K562 (cell line): ENCODE data around the gene RFC2. TPM values are rescaled to one million over a fixed set of nuclear protein-coding genes. Genes with fewer than 3 reads are reported as not detected.

ENCODE experiments used
- ASH1L ChIP-seq: fragments of 450-650 bp; IDR thresholded peaks from 2 replicates; pipeline ENCODE4 v1.6.1; 2018; ENCODE audit warnings: borderline replicate concordance, mild to moderate bottlenecking, low read depth; ENCODE audit not compliant: partially characterized antibody
- HDAC8 ChIP-seq: fragments of 450-650 bp; IDR thresholded peaks from 2 replicates; pipeline ENCODE4 v1.6.1; 2016; ENCODE audit warnings: mild to moderate bottlenecking, missing genetic modification characterization, moderate library complexity, missing compliant biosample characterization
- HLTF ChIP-seq: fragments of 450-650 bp; IDR thresholded peaks from 2 replicates; pipeline ENCODE4 v1.6.1; 2016
- KDM4B ChIP-seq, 2 experiments: fragments of 450-650 bp in 1 of 2; sonication (generic) in 1 of 2; IDR thresholded peaks; 2 replicates each; pipeline ENCODE4 v1.6.1; 2016 to 2017; ENCODE audit warnings: borderline replicate concordance in 2 of 2, antibody characterized with exemption in 1 of 2, low read depth in 1 of 2, mild to moderate bottlenecking in 1 of 2
- MIER1 ChIP-seq: fragments of 450-650 bp; IDR thresholded peaks from 2 replicates; pipeline ENCODE4 v1.6.1; 2016; ENCODE audit warnings: antibody characterized with exemption, mild to moderate bottlenecking, low read depth
- NFATC3 ChIP-seq: fragments of 450-650 bp; IDR thresholded peaks from 2 replicates; pipeline ENCODE4 v1.6.1; 2017; ENCODE audit warnings: mild to moderate bottlenecking
- POLR2A ChIP-seq: fragments of 450-650 bp; conservative IDR thresholded peaks from 2 replicates; pipeline ENCODE4 v1.6.1; 2016
- SRSF3 ChIP-seq: fragments of 200-400 bp; formaldehyde crosslinking; IDR thresholded peaks from 2 replicates; pipeline ENCODE4 v1.6.1; 2016; ENCODE audit warnings: mild to moderate bottlenecking, low read length, moderate library complexity; ENCODE audit not compliant: insufficient read depth
- TCF7 ChIP-seq: sonication (generic); IDR thresholded peaks from 2 replicates; pipeline ENCODE4 v1.6.1; 2016; ENCODE audit warnings: antibody characterized with exemption, borderline replicate concordance
- TRIM24 ChIP-seq, 2 experiments: fragments of 450-650 bp; IDR thresholded peaks; 2 replicates each; pipeline ENCODE4 v1.6.1; 2016
- ZBTB7A ChIP-seq: IDR thresholded peaks from 2 replicates; pipeline ENCODE4 v1.6.1; 2011; ENCODE audit warnings: low read depth, mild to moderate bottlenecking, low read length, moderate library complexity, borderline replicate concordance; ENCODE audit not compliant: control insufficient read depth
- ZNF184 ChIP-seq: sonication (generic); formaldehyde crosslinking; IDR thresholded peaks from 2 replicates; pipeline ENCODE4 v1.5.0; 2020; ENCODE audit warnings: missing genetic modification reagents
- ZNF699 ChIP-seq: fragments of 250-450 bp; sonication (Bioruptor Pico); IDR thresholded peaks from 2 replicates; pipeline ENCODE4 v1.8.0; 2021; ENCODE audit warnings: mild to moderate bottlenecking, moderate library complexity; ENCODE audit not compliant: insufficient replicate concordance
- ZNF766 ChIP-seq: fragments of 200-800 bp; sonication (Bioruptor generic); conservative IDR thresholded peaks from 2 replicates; pipeline ENCODE4 v1.6.1; 2016; ENCODE audit warnings: missing genetic modification characterization, missing compliant biosample characterization
- polyA plus RNA-seq, 8 experiments: library from polyadenylated mRNA; depleted of rRNA in 4 of 8; stranded (reverse) in 5 of 8; unstranded in 3 of 8; fragments of >200 nt; fragmentation: Nextera tagmentation in 2 of 8; fragmentation: Illumina TruSeq in 1 of 8; extraction: Ambion mirVana in 2 of 8; extraction: Trizol in 1 of 8; gene quantifications; 2 replicates each; pipeline versions ENCODE4 v1.2.1 to v1.2.3, GENCODE V29; 2011 to 2014; ENCODE audit warnings: inconsistent platforms in 1 of 8, missing spikeins in 1 of 8
- total RNA-seq, 7 experiments: library from RNA; depleted of rRNA in 6 of 7; stranded (reverse); fragments of >200 nt in 6 of 7; fragmentation: Illumina TruSeq in 2 of 7; extraction: Trizol in 2 of 7; gene quantifications; 2 replicates each; pipeline versions ENCODE4 v1.2.1 to v1.2.3, GENCODE V29; 2011 to 2021; ENCODE audit warnings: low replicate concordance in 1 of 7
- TF ChIP-seq, protein P1 (sequence below): fragments of 250-450 bp; sonication (Bioruptor Pico); IDR thresholded peaks from 2 replicates; pipeline ENCODE4 v1.5.0; 2021; ENCODE audit warnings: mild to moderate bottlenecking, moderate library complexity
- TF ChIP-seq, protein P2 (sequence below): fragments of 250-450 bp; sonication (Bioruptor Pico); IDR thresholded peaks from 2 replicates; pipeline ENCODE4 v1.5.0; 2020; ENCODE audit warnings: mild to moderate bottlenecking, borderline replicate concordance
- TF ChIP-seq, protein P3 (sequence below): sonication (generic); formaldehyde crosslinking; IDR thresholded peaks from 2 replicates; pipeline ENCODE4 v1.8.1; 2023; ENCODE audit warnings: mild to moderate bottlenecking, missing genetic modification reagents
- TF ChIP-seq, protein P4 (sequence below): fragments of 450-650 bp; IDR thresholded peaks from 2 replicates; pipeline ENCODE4 v1.7.1; 2018; ENCODE audit warnings: mild to moderate bottlenecking, low read depth; ENCODE audit not compliant: partially characterized antibody

Gene RFC2
- total and polyA plus RNA-seq, 9 of the 15 experiments (the other 6 are each of a cell fraction or from before 2014, with no cell fraction given): 32.5 to 161 (median 102) TPM

DNA sequence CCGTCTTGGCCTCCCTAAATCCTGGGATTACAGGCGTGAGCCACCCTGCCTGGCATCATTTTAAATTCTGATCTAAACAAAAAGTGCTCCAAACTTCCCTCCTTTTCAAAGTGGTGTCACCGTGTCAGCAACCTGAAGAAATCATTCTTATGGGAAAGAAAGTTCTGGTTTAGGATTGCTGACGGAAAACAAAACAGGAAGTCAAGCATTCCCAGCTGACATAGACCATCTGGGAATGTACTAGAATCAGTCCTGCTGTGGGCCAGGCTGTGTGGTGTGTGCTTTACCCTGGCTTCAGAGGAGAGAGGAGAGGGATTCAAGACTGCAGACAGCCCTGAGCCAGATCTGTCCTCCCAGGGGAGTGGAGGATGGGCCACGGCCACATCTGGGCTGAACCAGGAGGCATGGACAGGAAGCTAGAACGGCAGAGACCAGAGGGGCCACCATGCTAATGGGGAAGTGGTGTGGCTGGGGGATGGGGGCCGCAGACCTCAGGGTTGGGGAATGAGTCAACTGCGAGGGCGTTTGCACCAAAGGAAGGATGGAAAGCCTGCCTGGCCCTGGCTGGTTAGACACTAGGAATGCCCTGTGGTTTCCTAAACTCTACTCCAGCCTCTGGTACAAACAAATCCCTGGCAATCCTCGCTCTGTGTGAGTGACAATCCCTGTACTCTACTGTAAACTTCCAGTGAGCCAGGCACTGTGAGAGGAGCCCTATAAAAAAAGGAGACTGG lies 18.3 kb upstream of the RFC2 start (continued):
- TF ChIP-seq, protein P1, sequence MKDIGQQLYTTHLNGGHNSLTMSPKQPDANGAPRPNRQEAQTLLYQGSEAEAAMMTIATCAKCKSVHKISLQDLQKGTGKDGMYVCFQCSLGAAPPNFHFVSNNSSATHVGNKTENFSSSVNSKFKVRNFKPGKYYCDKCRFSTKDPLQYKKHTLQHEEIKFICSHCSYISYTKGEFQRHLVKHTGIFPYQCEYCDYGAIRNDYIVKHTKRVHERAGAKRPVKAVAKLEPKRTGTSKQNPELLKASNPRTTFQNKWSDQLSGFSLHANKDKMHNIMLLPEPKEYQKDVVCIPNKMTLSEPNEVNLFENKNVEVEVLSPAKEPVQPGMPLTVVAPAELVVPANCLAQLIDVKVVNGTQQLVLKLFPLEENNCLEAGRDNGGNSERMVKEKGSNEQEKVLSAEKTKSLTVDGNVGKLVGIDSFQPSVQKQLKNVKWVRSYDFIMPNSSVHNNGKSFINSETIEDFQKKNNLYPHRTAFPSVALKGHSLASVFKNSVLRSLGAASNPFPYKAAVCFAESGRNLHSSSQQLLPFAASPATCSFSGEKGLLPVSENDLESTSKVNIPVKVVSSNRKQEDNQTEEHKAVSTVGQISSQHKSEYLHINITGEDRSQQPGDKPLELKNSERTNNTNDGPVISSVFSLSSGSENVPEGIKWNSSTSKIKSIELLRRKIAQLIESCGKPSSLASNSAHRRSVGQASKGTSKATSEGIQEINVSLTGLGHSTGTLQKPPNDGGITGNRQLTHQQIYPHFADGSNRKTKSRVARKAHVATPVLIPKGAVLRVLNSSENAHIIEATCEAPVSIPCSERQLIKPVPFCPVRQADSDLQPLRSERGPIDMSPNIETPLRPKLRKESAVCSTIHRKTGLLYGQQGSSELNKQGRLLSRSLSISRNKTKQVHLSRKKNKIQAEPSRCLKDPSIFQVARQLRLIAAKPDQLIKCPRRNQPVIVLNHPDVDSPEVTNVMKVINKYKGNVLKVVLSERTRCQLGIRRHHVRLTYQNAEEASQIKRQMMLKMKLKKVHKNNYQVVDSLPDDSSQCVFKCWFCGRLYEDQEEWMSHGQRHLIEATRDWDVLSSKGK (CRISPR knock-in tag): no peak
- TF ChIP-seq ZNF184 (CRISPR knock-in tag): no peak
- no peak for TF ChIP-seq ZNF699
- no peak for TF ChIP-seq TCF7
- no peak for TF ChIP-seq ZNF766 (CRISPR knock-in tag)
- TF ChIP-seq, protein P2, sequence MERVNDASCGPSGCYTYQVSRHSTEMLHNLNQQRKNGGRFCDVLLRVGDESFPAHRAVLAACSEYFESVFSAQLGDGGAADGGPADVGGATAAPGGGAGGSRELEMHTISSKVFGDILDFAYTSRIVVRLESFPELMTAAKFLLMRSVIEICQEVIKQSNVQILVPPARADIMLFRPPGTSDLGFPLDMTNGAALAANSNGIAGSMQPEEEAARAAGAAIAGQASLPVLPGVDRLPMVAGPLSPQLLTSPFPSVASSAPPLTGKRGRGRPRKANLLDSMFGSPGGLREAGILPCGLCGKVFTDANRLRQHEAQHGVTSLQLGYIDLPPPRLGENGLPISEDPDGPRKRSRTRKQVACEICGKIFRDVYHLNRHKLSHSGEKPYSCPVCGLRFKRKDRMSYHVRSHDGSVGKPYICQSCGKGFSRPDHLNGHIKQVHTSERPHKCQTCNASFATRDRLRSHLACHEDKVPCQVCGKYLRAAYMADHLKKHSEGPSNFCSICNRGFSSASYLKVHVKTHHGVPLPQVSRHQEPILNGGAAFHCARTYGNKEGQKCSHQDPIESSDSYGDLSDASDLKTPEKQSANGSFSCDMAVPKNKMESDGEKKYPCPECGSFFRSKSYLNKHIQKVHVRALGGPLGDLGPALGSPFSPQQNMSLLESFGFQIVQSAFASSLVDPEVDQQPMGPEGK (CRISPR knock-in tag): no peak
- peak in 1 of 2 experiments; percentile 87; a peak in 1 of 4 replicates for TF ChIP-seq KDM4B (IDR thresholded peaks at IDR 0.05; ENCODE audit: borderline replicate concordance in 2 of 2, low read depth in 1 of 2)
- TF ChIP-seq ZBTB7A: peak; percentile 90
- TF ChIP-seq, protein P3, sequence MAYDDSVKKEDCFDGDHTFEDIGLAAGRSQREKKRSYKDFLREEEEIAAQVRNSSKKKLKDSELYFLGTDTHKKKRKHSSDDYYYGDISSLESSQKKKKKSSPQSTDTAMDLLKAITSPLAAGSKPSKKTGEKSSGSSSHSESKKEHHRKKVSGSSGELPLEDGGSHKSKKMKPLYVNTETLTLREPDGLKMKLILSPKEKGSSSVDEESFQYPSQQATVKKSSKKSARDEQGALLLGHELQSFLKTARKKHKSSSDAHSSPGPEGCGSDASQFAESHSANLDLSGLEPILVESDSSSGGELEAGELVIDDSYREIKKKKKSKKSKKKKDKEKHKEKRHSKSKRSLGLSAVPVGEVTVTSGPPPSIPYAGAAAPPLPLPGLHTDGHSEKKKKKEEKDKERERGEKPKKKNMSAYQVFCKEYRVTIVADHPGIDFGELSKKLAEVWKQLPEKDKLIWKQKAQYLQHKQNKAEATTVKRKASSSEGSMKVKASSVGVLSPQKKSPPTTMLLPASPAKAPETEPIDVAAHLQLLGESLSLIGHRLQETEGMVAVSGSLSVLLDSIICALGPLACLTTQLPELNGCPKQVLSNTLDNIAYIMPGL (CRISPR knock-in tag): no peak
- peak; percentile 52 for TF ChIP-seq POLR2A
- no peak for TF ChIP-seq MIER1
- TF ChIP-seq, protein P4, sequence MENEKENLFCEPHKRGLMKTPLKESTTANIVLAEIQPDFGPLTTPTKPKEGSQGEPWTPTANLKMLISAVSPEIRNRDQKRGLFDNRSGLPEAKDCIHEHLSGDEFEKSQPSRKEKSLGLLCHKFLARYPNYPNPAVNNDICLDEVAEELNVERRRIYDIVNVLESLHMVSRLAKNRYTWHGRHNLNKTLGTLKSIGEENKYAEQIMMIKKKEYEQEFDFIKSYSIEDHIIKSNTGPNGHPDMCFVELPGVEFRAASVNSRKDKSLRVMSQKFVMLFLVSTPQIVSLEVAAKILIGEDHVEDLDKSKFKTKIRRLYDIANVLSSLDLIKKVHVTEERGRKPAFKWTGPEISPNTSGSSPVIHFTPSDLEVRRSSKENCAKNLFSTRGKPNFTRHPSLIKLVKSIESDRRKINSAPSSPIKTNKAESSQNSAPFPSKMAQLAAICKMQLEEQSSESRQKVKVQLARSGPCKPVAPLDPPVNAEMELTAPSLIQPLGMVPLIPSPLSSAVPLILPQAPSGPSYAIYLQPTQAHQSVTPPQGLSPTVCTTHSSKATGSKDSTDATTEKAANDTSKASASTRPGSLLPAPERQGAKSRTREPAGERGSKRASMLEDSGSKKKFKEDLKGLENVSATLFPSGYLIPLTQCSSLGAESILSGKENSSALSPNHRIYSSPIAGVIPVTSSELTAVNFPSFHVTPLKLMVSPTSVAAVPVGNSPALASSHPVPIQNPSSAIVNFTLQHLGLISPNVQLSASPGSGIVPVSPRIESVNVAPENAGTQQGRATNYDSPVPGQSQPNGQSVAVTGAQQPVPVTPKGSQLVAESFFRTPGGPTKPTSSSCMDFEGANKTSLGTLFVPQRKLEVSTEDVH: no peak
- no peak for TF ChIP-seq HDAC8 (tag)
- TF ChIP-seq HLTF: no peak
- TF ChIP-seq NFATC3: no peak
- TF ChIP-seq TRIM24 (IDR thresholded peaks at IDR 0.05): peak; percentile 27 to 75; a peak in 2 of 4 replicates
- no peak for TF ChIP-seq ASH1L
- TF ChIP-seq SRSF3: no peak
